B cell (primary cell): ENCODE results near the gene TOMM40L. TPM values are rescaled to one million over a fixed set of nuclear protein-coding genes. Genes with fewer than 3 reads are reported as not detected.

ENCODE experiments used
- ATAC-seq: fragments of 200-7000 bp; cut with Tn5 transposase; one replicate; pipeline ENCODE4 v1.10.0; 2021; ENCODE audit warnings: low read depth, mild to moderate bottlenecking, moderate number of reproducible peaks, moderate library complexity
- CTCF ChIA-PET: fragments of 350-600 bp; sonication (Branson Sonifier 250); formaldehyde crosslinking; loops from one replicate; lab custom pipeline; 2021; ENCODE audit warnings: antibody characterized with exemption, inconsistent platforms; lab: Charles Lee
- POLR2A ChIA-PET: fragments of 350-600 bp; sonication (Branson Sonifier 250); formaldehyde crosslinking; loops from one replicate; lab custom pipeline; 2021; ENCODE audit warnings: antibody characterized with exemption; lab: Charles Lee
- DNase-seq: peaks from one replicate; pipeline ENCODE4 v3.0.0; 2013
- H2AFZ ChIP-seq: 2 replicates; pipeline ENCODE4 v1.6.1; 2012; ENCODE audit warnings: mild to moderate bottlenecking, low read depth, low read length; ENCODE audit not compliant: insufficient read depth, poor library complexity, severe bottlenecking
- H3K27ac ChIP-seq, 2 donors: 1 replicate in 1 of 2; 2 replicates in 1 of 2; pipeline ENCODE4 v1.5.1; 2012 to 2013; ENCODE audit warnings: low read length in 2 of 2, mild to moderate bottlenecking in 2 of 2, moderate library complexity in 1 of 2
- H3K27me3 ChIP-seq, 4 experiments: fragments of 200-600 bp in 1 of 4; sonication (generic) in 1 of 4; replicated peaks in 1 of 4; 1 replicate in 2 of 4; 2 replicates in 2 of 4; pipeline versions ENCODE4 v1.6.1 to v1.7.0; 2013 to 2016; ENCODE audit warnings: low read length in 3 of 4, mild to moderate bottlenecking in 2 of 4, mixed read lengths in 1 of 4, moderate library complexity in 1 of 4; ENCODE audit not compliant: insufficient read depth in 4 of 4, control insufficient read depth in 3 of 4; ENCODE audit errors: control extremely low read depth in 1 of 4
- H3K36me3 ChIP-seq, 2 experiments: replicated peaks in 1 of 2; 1 replicate in 1 of 2; 2 replicates in 1 of 2; pipeline versions ENCODE4 v1.6.1 to v1.7.1; 2013; ENCODE audit warnings: low read length in 1 of 2; ENCODE audit not compliant: insufficient read depth in 2 of 2, control insufficient read depth in 1 of 2; ENCODE audit errors: control extremely low read depth in 1 of 2, extremely low read depth in 1 of 2
- H3K4me1 ChIP-seq, 2 donors: fragments of 200-600 bp in 1 of 2; sonication (generic) in 1 of 2; 1 replicate in 1 of 2; 2 replicates in 1 of 2; pipeline versions ENCODE4 v1.5.1 to v1.6.1; 2013 to 2017; ENCODE audit warnings: low read length in 2 of 2; ENCODE audit not compliant: control insufficient read depth in 2 of 2, insufficient read depth in 2 of 2
- H3K4me2 ChIP-seq: replicated peaks from 2 replicates; pipeline ENCODE3; 2012; ENCODE audit warnings: mild to moderate bottlenecking, low read depth, low read length; ENCODE audit not compliant: poor library complexity, severe bottlenecking
- H3K4me3 ChIP-seq, 5 experiments: fragments of 200-600 bp in 1 of 5; sonication (generic) in 1 of 5; 1 replicate in 3 of 5; 2 replicates in 2 of 5; pipeline versions ENCODE4 v1.5.1 to v1.7.0; 2011 to 2016; ENCODE audit warnings: low read length in 4 of 5, mild to moderate bottlenecking in 4 of 5, low read depth in 2 of 5, control low read depth in 1 of 5, moderate library complexity in 1 of 5; ENCODE audit not compliant: insufficient read depth in 1 of 5; ENCODE audit errors: control extremely low read depth in 1 of 5, extremely low read depth in 1 of 5
- H3K79me2 ChIP-seq: fragments of 200-600 bp; sonication (generic); one replicate; pipeline ENCODE4 v1.6.0; 2016; ENCODE audit warnings: low read length; ENCODE audit not compliant: control insufficient read depth, insufficient read depth
- H3K9ac ChIP-seq: fragments of 200-600 bp; sonication (generic); 2 replicates; pipeline ENCODE4 v1.6.1; 2017; ENCODE audit warnings: mild to moderate bottlenecking, low read length, moderate library complexity
- H3K9me3 ChIP-seq, 3 donors: one replicate each; pipeline versions ENCODE4 v1.6.1 to v1.7.1; 2013; ENCODE audit warnings: low read length in 2 of 3; ENCODE audit not compliant: control insufficient read depth in 2 of 3, insufficient read depth in 1 of 3; ENCODE audit errors: control extremely low read depth in 1 of 3
- H4K20me1 ChIP-seq: 2 replicates; pipeline ENCODE4 v1.6.0; 2012; ENCODE audit warnings: mild to moderate bottlenecking, low read length; ENCODE audit not compliant: insufficient read depth, control insufficient read depth, poor library complexity, severe bottlenecking
- H3K27ac Mint-ChIP-seq: one replicate; pipeline ENCODE4 v1.8.0; 2021; ENCODE audit warnings: mixed read lengths
- H3K27me3 Mint-ChIP-seq: one replicate; pipeline ENCODE4 v1.8.0; 2021; ENCODE audit warnings: mixed read lengths
- H3K4me1 Mint-ChIP-seq: one replicate; pipeline ENCODE4 v1.8.0; 2021; ENCODE audit warnings: mixed read lengths
- H3K4me3 Mint-ChIP-seq: one replicate; pipeline ENCODE4 v1.8.0; 2021; ENCODE audit warnings: mixed read lengths
- H3K9me3 Mint-ChIP-seq: one replicate; pipeline ENCODE4 v1.8.0; 2022; ENCODE audit warnings: mixed read lengths; ENCODE audit not compliant: insufficient read depth
- CTCF ChIP-seq: fragments of 200-600 bp; IDR thresholded peaks from one replicate; pipeline ENCODE4 v1.8.0; 2022; ENCODE audit warnings: antibody characterized with exemption, mild to moderate bottlenecking
- EZH2 ChIP-seq: IDR thresholded peaks from 2 replicates; pipeline ENCODE4 v1.6.1; 2012; ENCODE audit warnings: borderline replicate concordance, low read depth, mild to moderate bottlenecking, moderate library complexity, low read length; ENCODE audit not compliant: insufficient read depth, poor library complexity, severe bottlenecking
- WGBS: methylation state at CpG from one replicate; pipeline ENCODE4 v1.1.5; 2013; ENCODE audit warnings: missing lambda C conversion rate; ENCODE audit not compliant: insufficient coverage; 5-methylcytosine and 5-hydroxymethylcytosine counted together
- intact Hi-C: fragments of 100-400 bp; cut with micrococcal nuclease; formaldehyde crosslinking; loops from one replicate; pipeline ENCODE4 v1.10.0; 2022
- polyA plus RNA-seq: library from polyadenylated mRNA; depleted of rRNA; stranded (reverse); fragments of >200 nt; gene quantifications from 2 replicates; pipeline ENCODE4 v1.2.3, GENCODE V29; 2012
- total RNA-seq, 2 donors: library from RNA; stranded (reverse); fragments of 120-200 nt in 1 of 2; gene quantifications; 1 replicate in 1 of 2; 2 replicates in 1 of 2; pipeline versions ENCODE4 v1.2.3 to v1.2.4, GENCODE V29; 2013 to 2022

TOMM40L gene
- total and polyA plus RNA-seq, 2 donors (not counting 1 experiment from before 2014, with no cell fraction given): 6.5 to 9.2 TPM

- no peak for TF ChIP-seq EZH2
- Mint-ChIP-seq H3K4me3 (no peak overlapping the region), H3K4me1 (peaks cover 26% of the 10 kb centered on the region), H3K9me3 (no peaks in the 10 kb centered on the region), H3K27ac (no peak overlapping the region), H3K27me3 (peaks cover 23% of the 10 kb centered on the region)
- Histone ChIP-seq H3K4me1 (peaks cover 8 to 15% of the 10 kb centered on the region in 2 donors), H3K27ac (no peak overlapping the region), H2AFZ (no peak overlapping the region), H3K27me3 (peaks cover 0 to 24% (median 11%) of the 10 kb centered on the region in 4 experiments), H3K9me3 (no peaks in the 10 kb centered on the region), H4K20me1 (no peaks in the 10 kb centered on the region), H3K36me3 (no peaks in the 10 kb centered on the region), H3K9ac (no peak overlapping the region), H3K4me3 (no peak overlapping the region), H3K4me2 (no peak overlapping the region), H3K79me2 (no peaks in the 10 kb centered on the region)
- 97% methylated on average over 3 of the region's 5 CpGs for WGBS
- ChIA-PET CTCF (no interaction called here), POLR2A (interaction anchor here (0.6 kb wide), 1 partner anchor 156 kb away, joined by 4 read pairs; no protein-coding TSS in a partner anchor)
- intact Hi-C loops: no loop called here
- ATAC-seq (no peak), DNase-seq (no peak)
Measured at GRCh38 chr1:161265305-161265704, 39.4 kb downstream of the TOMM40L start.

- intact Hi-C loops: no loop called here
- no peak for TF ChIP-seq EZH2
- no peak for TF ChIP-seq CTCF
- no peaks in the 10 kb centered on the region for H3K9me3 ChIP-seq
- DNase-seq (no peak), ATAC-seq (no peak)
- WGBS: no CpG with 5 or more reads among the region's 3 CpGs
- H3K36me3 ChIP-seq: no peaks in the 10 kb centered on the region
- no peaks in the 10 kb centered on the region for H3K79me2 ChIP-seq
- no peaks in the 10 kb centered on the region for H4K20me1 ChIP-seq
- H3K4me1 Mint-ChIP-seq: peaks cover 17% of the 10 kb centered on the region
- no peak overlapping the region for H3K4me3 ChIP-seq
- no peak overlapping the region for H3K27ac Mint-ChIP-seq
- no peak overlapping the region for H3K9ac ChIP-seq
- no peaks in the 10 kb centered on the region for H3K9me3 Mint-ChIP-seq
- ChIA-PET CTCF (no interaction called here), POLR2A (no interaction called here)
- no peak overlapping the region for H3K27ac ChIP-seq
- no peak overlapping the region for H3K4me3 Mint-ChIP-seq
- H2AFZ ChIP-seq: no peak overlapping the region
- peaks cover 20% of the 10 kb centered on the region for H3K27me3 Mint-ChIP-seq
- no peak overlapping the region for H3K4me2 ChIP-seq
- H3K27me3 ChIP-seq: peaks cover 0 to 15% (median 8%) of the 10 kb centered on the region in 4 experiments
- peaks cover 4 to 8% of the 10 kb centered on the region in 2 donors for H3K4me1 ChIP-seq
Measured at GRCh38 chr1:161266202-161266601, 40.3 kb downstream of the TOMM40L start.
